Measurements from ENCODE around the gene SOCS4.
"Not testable (repeated sequence)": the region's sequence is repeated elsewhere in the genome, so short reads cannot be mapped to it uniquely, and the experiment has no call there.

DNA sequence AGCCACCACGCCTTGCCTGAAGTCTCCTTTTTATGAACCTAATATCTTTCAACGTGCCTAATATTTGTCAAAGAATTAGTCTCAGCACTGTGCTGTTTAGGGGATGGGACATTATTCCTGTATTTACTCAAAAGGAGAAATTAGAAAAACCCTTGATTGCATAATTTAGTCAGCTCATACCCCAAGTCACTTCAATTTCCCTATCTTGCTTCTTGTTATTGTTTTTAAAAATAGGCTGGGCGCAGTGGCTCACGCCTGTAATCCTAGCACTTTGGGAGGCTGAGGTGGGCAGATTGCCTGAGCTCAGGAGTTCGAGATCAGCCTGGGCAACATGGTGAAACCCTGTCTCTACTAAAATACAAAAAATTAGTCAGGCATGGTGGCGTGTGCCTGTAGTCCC is 52.9 kb downstream of the SOCS4 start:
- TF ChIP-seq, protein P1, sequence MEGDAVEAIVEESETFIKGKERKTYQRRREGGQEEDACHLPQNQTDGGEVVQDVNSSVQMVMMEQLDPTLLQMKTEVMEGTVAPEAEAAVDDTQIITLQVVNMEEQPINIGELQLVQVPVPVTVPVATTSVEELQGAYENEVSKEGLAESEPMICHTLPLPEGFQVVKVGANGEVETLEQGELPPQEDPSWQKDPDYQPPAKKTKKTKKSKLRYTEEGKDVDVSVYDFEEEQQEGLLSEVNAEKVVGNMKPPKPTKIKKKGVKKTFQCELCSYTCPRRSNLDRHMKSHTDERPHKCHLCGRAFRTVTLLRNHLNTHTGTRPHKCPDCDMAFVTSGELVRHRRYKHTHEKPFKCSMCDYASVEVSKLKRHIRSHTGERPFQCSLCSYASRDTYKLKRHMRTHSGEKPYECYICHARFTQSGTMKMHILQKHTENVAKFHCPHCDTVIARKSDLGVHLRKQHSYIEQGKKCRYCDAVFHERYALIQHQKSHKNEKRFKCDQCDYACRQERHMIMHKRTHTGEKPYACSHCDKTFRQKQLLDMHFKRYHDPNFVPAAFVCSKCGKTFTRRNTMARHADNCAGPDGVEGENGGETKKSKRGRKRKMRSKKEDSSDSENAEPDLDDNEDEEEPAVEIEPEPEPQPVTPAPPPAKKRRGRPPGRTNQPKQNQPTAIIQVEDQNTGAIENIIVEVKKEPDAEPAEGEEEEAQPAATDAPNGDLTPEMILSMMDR (IDR thresholded peaks at IDR 0.05) = not testable (repeated sequence)
- not testable (repeated sequence) for TF ChIP-seq POLR2A (IDR thresholded peaks at IDR 0.05)

Data from lower leg skin (tissue), 3 donors.